HG02970 (cell line): ENCODE results near the gene CYTH2.
"Not testable (repeated sequence)": the region's sequence is repeated elsewhere in the genome, so short reads cannot be mapped to it uniquely, and the experiment has no call there.

Experiments used
- ATAC-seq: cut with Tn5 transposase; IDR thresholded peaks from one replicate; pipeline ENCODE4 v1.9.1; 2021; ENCODE audit warnings: mild to moderate bottlenecking, moderate library complexity, moderate number of reproducible peaks; ENCODE audit not compliant: unreplicated experiment, low FRiP score

Gene CYTH2

DNA sequence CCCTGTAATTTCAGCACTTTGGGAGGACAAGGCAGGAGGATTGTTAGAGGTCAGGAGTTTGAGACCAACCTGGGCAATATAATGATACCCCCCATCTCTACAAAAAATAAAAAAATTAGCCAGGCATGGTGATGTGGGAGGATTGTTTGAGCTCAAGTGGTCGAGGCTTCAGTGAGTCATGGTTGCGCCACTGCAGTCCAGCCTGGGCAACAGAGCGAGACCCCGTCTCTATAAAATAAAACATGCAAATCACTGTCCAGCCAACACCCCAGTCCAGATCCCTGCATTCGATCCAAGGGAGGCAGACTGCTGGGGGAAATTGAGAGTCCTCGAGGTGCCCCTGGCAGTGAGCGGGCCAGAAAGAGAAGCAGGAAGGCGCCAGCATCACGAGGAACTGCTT, 7.0 kb downstream of the CYTH2 start:
- ATAC-seq, result no peak

DNA sequence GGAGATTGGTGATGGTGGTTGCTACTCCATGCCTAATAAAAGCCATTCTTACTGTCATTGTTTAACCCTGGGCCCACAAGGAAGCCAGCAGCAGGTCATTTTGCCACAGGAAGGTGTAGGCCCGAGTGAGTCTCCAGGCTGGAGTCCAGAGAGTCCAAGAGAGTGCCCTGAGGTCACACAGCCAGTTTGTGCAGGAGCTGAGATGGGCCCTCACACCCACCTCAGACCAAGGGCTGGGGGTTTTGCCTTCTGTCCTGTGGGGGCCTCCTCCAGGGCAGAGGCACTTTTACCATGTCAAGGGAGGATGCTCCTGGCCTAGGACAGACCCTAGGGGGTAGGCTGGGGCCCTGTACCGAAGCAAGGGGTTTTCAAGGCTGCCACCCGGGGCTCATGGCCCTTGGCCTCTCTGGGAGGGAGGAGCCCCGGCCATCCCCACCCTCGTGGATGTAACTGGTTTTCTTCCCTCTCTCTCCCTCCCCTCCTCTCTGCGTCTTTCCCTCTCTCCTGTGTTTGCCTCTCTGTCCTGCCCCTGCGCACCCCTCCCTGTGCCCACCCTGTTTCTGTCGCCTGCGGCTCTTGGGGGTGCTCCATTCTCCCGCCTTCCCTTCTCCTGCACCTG, 8.0 kb downstream of the CYTH2 start:
- ATAC-seq, result no peak

DNA sequence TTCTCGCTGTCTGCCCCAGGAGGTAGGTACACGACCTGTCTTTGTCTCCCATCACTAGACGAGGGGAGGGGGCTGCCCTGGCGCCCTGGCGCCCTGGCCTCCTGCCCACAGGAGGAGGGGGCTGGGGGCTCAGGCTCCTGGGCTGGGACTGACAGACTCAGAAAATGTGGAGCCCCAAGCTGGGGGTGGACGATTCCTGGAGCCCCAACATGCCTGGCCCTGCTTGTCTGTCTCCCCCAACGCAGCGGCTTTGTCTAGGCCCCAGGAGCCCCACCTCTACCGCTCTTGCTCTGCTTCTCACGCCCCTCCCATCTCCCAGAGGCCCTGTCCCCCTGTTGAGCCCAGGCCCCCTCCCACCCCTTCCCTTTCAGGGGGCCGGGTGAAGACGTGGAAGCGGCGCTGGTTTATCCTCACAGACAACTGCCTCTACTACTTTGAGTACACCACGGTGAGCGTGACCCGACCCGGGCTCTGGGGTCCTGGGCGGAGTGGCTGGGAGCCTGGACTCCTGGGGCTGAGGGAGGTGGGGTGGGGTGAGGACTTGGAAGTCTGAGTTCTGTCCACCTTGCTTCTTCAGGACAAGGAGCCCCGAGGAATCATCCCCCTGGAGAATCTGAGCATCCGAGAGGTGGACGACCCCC, 8.6 kb downstream of the CYTH2 start:
- no peak for ATAC-seq

DNA sequence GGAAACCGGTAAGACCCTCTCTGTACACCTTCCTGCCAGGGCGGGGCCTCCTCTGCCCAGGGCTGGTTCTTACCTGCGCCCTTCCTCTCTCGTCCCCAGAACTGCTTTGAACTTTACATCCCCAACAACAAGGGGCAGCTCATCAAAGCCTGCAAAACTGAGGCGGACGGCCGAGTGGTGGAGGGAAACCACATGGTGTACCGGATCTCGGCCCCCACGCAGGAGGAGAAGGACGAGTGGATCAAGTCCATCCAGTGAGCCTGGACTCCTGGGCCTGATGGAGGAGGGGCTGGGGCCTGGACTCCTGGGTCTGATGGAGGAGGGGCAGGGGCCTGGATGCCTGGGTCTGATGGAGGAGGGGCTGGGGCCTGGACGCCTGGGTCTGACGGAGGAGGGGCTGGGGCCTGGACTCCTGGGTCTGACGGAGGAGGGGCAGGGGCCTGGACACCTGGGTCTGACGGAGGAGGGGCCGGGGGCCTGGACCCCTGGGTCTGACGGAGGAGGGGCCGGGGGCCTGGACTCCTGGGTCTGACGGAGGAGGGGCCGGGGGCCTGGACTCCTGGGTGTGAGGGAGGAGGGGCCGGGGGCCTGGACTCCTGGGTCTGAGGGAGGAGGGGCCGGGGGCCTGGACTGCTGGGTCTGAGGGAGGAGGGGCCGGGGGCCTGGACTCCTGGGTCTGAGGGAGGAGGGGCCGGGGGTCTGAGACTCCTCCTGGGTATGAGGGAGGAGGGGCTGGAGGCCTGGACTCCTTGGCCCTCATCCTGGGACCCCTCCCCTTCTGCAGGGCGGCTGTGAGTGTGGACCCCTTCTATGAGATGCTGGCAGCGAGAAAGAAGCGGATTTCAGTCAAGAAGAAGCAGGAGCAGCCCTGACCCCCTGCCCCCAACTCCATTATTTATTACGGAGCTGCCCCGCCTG, 9.4 kb downstream of the CYTH2 start:
- no peak for ATAC-seq

DNA sequence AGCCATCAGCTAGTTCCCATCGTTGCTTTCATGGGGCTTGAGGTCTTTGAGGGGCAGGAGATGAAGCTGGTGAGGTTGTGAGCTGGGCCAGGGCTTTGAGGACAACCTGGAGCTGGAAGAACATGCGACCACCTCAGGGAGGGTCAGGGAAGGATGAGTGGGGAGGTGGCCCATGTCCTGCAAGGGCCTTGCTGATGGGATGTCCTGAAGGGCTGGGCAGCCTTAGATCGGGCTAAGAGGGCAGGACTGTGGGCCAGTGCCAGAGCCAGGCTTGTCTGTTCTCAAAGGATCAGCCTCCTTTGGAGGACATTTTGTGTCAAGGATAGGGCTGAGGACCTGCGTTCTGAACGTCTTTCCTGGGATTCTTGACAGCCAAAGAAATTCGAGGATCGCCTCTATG, 10.5 kb downstream of the CYTH2 start:
- ATAC-seq, result no peak

DNA sequence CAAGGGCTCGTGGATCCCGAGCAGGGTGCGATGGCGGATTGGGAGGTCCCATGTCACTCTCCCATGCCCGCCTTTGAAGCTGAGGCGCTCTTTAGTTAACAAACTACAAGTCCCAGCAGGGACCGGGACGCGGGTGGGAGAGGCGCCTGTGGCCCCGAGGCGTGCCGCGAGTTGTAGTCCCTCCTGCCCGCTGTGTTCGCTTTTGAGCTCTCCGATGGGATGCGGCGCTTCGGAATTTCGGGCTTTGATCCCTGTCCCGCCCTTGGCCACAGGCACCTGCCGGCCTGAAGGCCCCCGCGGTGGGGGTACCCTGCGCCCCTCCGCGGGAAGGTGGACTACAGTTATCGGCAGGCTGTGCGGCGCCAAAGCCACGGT, 11.0 kb downstream of the CYTH2 start:
- no peak for ATAC-seq

DNA sequence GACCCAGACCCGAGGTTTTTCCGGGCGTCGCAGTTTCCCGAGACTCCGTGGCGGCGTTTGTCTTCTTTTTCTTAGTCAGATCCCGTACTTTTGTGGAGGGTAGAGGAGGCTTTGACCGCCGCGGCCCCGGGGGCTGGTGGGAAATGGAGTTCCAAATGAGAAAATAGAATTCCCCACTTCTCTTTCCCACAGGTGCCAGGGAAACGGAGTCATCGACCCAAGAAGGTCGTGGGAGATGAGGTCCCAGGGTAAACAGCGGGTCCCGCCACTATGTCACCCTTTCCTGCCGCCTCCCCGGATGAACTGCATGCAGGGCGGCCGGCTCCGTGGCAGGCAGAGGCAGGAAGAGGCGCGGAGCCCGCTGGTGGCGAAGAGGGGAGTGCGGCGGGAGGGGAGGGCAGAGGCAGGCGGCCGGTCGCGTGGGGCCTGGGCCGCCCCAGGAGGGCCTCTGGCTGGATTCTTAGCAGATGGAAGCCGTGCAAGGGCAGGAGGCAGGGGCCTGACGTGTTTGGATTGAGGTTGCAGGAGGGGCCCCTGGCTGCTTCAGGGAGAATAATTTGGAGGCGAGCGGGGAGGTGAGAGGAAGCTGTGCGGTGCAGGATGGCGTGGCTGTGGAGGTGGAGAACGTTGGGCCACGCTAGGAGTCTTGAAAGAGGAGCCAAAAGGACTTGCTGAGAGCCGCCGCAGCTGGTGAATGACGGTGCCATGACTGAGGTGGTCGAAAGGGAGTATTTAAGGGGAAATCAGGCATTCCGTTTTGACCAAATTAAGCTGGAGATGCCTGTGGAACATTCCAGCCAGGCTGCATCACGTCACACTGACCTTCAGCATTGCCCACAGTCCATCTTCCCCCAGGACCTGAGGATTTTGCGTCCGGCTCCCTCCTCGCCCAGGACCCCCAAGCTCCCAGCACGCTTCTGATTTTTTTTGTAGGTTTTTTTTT, 11.7 kb downstream of the CYTH2 start:
- no peak for ATAC-seq

DNA sequence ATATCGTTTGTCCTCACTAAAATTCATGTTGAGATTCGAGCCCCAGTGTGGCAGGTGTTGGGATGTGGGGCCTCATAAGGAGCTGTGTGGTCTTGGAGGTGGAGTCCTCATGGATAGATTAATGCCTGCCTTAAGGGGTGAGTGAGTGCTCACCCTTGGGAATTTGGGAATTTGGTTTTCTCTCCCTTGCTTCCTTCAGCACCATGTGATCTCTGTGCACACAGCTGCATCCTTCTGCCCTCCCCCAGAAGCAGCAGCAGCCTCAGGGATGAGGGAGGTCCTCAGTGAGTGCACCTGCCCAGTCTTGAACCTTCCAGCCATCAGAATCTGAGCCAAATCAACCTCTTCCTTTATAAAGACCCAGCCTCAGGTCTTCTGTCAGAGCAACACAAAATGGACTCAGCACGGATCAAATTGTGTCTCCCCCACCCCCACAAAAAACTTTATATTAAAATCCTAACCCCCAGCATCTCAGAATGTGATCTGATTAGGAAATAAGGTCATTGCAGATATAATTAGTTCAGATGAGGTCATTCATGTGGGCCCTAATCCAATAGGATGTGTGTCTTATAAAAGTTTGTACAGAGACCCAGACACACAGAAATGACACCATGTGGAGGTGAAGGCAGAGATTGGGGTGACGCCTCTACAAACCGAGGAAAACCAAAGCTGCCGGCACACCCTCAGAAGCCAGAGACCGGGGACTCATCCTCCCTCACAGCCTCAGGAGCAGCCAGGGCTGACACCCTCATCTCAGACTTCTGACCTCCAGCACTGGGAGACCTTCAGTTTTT, 12.9 kb downstream of the CYTH2 start:
- ATAC-seq, result no peak

DNA sequence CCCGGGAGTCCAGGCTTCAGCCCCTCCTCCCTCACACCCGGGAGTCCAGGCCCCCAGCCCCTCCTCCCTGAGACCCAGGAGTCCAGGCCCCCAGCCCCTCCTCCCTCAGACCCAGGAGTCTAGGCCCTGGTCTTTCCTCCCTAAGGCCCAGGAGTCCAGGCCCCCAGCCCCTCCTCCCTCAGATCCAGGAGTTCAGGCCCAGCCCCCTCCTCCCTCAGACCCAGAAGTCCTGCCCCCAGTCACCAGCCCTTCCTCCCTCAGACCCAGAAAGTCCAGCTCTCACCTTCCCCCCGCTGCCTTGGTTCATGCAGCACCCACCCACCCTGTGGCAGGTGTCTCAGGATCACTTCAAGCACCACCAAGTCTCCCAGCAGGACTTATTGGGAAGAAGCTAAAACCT, 14.1 kb downstream of the CYTH2 start:
- no peak for ATAC-seq

DNA sequence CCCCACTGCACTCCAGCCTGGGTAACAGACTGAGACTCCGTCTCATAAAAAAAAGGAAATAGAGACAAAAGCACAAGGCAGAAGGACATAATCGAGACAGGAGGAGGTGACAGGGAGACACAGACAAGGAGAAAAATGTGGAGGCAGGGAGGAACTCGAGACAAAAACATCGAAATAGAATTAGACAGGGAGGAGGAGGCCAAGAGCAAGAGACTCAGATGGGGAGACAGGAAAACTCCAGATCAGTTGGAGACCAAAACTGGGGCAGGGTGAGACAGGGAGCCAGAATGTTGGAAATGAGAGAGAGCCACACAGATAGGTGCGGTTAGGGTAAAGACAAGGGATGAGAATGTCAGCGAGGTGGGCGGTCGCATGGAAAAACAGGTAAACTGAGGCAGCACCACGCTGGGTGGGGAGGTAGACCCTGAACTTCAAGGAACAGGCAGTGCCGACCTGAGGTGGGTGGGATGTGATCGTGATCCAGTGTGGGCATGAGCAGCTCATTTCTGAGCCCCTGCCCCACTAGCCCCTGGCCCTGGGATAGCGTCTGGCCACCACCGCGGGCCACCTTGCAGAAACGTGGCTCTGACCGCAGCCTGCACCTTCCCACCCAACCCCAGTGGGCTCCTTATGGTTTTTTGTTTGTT, 15.2 kb downstream of the CYTH2 start:
- ATAC-seq, result no peak

DNA sequence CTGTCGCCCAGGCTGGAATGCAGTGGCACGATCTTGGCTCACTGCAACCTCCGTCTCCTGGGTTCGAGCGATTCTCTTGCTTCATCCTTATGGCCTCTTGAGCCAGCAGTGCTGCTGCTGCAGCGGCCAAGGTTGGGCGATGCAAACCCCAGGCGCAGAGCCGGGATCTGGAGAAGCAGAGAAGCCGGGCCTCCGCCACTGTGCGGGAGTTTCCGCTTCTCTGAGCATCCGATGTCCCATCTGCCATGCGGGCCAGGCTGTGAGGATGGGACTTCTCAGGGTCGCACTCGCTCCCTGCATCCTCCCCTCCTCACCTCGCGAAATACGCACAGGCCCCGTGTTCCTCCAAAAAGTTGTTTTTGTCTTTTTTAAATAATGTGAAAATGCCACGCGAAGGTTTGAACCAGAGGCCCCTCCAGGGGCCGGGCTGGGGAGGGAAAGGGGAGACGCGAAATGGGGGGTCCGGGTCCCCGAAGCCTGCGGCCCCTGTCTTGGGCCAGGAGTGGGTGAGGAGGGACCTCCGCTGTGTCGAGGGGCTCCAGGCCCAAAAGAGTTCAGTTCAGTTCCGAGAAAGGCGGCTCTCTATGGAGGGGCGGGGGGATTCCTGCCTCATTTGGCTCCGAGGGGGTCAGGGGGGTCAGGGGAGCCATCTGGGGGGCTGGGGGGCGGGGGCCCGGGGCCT, 15.9 kb downstream of the CYTH2 start:
- ATAC-seq, result no peak

DNA sequence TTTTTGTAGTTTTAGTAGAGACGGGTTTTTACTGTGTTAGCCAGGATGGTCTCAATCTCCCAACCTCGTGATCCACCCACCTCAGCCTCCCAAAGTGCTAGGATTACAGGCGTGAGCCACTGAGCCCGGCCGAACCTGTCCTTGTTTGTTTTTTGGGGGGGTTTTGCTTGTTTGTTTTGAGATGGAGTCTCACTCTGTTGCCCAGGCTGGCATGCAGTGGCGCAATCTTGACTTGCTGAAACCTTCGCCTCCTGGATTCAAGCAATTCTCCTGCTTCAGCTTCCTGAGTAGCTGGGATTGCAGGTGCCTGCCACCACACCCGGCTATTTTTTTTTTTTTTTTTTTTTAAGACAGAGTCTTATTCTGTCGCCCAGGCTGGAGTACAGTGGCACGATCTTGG, 17.5 kb downstream of the CYTH2 start:
- not testable (repeated sequence) for ATAC-seq

DNA sequence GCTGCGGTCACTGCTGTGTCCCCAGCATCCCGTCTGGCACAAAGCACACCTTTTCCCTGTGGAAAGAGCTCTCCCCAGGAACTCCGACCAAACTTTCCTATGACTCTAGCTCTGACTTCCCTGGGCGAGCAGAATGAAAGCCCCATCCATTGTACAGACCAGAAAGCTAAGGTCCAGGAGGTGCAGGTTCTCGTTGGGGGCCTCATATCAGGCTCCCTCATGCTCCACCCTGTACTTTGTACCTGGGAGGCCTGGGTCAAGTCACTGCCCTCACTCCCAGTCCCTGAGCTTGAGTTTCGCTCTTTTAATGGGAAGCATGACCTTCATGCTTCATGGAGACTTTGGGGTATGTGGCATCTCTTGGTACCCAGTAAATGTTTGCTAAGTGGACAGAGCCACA, 18.4 kb downstream of the CYTH2 start:
- no peak for ATAC-seq

DNA sequence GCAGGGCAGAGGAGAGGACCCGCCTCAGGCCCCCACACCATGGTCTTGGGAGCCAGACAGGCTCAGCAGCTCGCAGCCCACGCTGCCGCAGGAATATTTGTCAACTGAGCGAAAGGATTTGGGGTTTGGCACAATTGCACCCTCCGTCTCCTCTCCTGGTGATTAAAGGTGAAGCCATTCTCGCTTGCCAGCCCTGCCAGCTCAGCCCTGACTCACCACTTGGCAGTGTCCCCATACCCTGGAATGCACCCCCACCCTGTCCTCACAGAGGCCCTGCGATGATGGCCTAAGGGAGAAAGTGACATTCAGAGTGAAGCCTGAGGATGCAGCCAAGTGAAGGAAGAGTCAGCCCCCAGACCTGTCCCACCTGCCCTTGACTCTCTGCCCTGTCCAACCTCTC, 18.8 kb downstream of the CYTH2 start:
- ATAC-seq, result no peak

DNA sequence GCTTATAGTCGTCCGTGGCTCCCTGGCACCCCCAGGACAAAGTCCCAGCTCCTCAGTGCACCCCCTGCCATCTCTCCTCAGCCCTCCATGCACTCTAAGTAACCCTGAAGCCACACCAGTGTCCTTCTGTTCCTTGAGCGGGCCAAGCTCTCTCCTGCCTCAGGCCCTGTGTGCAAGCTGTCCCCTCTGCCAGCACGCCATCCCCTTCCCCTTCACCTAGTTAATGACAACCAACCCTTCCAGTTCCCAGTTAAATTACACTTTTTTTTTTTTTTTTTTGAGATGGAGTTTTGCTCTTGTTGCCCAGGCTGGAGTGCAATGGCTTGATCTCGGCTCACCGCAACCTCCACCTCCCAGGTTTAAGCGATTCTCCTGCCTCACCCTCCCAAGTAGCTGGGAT, 19.3 kb downstream of the CYTH2 start:
- not testable (repeated sequence) for ATAC-seq

DNA sequence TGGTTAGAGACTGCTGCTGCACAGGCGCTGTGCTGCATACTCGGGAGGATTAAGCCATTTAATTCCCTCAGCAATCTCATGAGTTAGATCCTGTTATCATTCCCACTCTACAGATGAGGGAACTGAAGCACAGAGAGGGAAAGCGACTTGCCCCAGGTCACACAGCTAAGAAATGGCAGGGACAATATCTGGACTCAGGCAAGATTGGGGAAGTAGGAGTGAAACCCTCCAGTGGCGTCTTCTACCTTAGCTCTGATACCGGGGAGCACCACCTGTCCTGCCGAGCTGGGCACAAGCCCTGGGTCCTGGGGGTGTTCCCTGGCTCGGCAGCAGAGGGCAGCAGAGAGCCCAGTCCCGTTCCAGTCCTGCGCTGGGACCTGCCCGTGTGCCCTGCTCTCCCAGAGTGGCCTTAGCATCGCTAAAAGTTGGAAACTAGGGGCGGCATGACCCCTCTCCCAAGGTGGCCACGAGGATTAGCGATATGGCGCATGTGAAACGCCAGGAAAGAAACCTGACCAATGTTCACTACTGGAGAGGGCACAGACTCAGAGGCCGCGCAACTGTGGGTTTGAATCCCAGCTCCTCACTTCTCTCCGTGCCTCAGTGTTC, 20.5 kb downstream of the CYTH2 start:
- no peak for ATAC-seq

DNA sequence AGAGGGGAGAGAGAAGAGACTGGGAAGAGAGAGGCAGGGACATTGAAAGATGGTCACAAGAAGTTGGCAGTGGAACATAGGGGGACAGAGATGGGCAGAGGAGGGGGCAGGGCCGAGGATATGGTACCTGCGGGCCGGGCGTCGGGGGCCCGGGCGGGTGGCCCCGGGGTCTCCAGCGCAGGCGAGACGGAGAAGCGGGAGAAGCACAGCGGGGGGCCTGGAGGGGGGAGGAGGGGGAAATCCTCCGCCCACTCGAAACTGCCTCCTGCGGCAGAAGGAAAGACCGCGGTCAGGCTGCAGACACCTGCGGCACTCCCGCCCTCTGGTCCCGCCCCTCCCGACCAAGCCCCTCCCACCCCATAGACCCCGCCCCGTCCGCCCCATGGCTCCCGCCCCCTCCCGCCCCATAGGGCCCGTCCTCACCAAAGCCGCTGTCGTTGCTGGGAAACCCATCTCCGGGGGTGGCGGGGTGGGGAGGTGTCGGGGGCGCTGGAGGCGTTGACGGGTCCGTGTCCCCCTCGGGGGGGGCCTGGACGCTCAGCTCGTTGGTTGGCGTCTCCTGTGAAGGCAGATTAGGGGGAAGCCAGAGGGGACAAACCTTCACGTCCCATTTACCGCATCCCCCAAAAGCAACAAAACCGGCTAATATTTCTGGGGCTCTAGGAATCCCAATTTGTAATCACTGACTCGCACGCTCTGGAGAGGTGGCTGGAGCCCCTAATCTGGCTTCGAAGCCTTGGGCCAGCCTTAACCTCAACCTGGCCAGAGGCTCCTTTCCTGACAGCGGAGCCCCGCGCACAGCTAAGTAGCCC, 22.0 kb downstream of the CYTH2 start:
- no peak for ATAC-seq

DNA sequence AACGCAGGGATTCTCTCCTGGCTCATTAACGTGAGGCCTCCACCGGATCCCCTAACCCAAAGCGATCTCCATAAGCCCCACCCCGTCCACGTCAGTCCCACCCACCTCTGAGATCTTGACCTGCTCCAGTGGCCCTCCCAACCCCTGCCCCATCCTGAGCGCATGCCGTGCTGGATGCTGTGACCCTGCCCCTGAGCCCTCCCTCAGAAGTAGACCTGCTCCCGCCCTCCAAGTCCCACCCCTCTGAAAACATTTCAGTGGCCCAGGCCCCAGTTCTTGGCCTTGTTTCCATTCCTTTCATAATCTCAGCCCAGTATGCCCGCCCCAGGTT, 22.6 kb downstream of the CYTH2 start:
- ATAC-seq, result no peak
